Tibial nerve (tissue), 4 donors: ENCODE data around the gene EEF1AKMT3.
A peak's percentile ranks its signal among the peaks of the same experiment; 100 is the strongest.

ENCODE experiments used
- EP300 ChIP-seq, 2 donors: sonication (generic); formaldehyde crosslinking; IDR thresholded peaks; one replicate each; pipeline ENCODE4 v1.6.1; 2017; ENCODE audit warnings: antibody characterized with exemption in 2 of 2, mild to moderate bottlenecking in 1 of 2
- TF ChIP-seq, protein P1 (sequence below), 5 experiments: fragments of 200-600 bp in 3 of 5; fragments of 450-650 bp in 2 of 5; sonication (generic) in 3 of 5; IDR thresholded peaks; one replicate each; pipeline ENCODE4 v1.5.1; 2016 to 2019; ENCODE audit warnings: antibody characterized with exemption in 5 of 5, mild to moderate bottlenecking in 3 of 5, moderate library complexity in 2 of 5

DNA sequence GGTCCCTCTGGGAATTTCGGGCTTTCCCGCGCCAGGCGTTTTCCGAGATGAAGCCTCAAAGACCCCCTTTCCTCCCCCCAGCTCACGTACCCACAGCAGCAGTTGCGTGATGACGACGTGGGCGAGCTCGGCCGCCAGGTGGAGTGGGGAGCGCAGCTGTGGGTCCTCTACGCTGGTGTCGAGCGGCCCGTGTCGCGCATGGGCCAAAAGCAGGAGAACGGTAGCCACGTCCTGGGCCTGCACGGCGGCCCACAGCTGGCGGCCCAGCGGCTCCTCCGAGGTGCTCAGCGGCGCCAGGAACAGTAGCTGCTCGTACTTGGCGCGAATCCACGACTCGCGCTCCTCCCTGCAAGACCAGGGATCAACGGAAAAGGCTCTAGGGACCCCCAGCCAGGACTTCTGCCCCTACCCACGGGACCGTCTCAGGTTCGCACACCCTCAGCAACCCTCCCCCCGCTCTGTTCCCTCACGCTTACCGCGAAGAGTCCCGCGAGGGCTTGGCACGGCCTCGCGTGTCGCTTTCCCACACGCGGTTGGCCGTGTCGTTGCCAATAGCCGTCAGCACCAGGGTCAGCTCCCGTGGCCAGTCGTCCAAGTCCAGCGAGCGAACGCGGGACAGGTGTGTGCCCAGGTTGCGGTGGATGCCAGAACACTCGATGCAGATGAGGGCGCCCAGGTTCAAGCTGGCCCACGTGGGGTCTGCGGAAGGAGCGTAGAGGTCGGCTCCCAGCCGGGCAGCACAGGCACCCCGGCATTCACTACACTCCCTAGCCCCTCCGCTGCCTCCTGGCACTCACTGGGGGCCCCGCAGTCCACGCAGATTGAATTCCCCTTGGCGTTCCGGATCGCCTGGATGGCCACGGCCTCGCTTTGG is 45.3 kb upstream of the EEF1AKMT3 start:
- TF ChIP-seq, protein P1, sequence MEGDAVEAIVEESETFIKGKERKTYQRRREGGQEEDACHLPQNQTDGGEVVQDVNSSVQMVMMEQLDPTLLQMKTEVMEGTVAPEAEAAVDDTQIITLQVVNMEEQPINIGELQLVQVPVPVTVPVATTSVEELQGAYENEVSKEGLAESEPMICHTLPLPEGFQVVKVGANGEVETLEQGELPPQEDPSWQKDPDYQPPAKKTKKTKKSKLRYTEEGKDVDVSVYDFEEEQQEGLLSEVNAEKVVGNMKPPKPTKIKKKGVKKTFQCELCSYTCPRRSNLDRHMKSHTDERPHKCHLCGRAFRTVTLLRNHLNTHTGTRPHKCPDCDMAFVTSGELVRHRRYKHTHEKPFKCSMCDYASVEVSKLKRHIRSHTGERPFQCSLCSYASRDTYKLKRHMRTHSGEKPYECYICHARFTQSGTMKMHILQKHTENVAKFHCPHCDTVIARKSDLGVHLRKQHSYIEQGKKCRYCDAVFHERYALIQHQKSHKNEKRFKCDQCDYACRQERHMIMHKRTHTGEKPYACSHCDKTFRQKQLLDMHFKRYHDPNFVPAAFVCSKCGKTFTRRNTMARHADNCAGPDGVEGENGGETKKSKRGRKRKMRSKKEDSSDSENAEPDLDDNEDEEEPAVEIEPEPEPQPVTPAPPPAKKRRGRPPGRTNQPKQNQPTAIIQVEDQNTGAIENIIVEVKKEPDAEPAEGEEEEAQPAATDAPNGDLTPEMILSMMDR (IDR thresholded peaks at IDR 0.05): peak in 3 of 5 experiments; percentile 17 to 28 (median 17)
- TF ChIP-seq EP300 (IDR thresholded peaks at IDR 0.05): peak in 1 of 2 donors; percentile 7
